ENCODE results near the gene DLGAP4.

DNA sequence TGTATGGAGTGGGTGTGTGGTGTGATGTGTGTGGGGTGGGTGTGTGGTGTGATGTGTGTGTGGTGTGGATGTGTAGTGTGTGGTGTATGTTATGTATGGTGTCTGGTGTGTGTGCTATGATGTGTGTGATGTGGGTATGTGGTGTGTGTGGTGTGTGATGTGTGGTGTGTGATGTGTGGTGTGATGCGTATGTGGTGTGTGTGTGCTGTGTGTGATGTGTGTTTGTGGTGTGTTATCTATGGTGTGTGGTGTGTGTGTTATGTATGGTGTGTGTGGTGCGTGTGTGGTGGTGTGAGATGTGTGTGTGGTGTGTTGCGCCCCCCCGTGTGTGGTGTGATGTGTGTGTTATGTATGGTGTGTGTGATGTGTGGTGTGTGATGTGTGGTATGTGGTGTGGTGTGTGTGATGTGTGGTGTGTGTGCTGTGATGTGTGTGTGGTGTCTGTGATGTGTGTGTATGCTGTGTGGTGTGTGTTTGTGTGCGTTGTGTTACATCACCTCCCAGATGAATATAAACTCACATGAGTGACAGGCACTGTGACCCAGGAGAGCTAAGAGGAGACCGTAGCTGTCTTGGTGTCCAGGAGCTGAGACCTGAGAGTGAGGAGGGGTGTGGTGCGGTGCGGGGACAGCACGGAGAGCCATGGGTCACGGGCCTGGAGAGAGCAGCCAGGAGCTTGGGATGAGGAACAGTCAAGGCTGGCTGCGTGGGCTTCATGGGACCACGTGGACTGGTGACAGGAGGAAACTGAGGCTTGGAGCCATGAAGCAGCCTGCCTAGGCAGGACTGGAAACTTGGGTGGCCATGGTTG lies 8.8 kb downstream of the DLGAP4 start:
- TF ChIP-seq TCF4 (CRISPR knock-in tag; IDR thresholded peaks at IDR 0.05; ENCODE audit: borderline replicate concordance): no peak
- no peak for TF ChIP-seq ARNTL (CRISPR knock-in tag; IDR thresholded peaks at IDR 0.05; ENCODE audit: borderline replicate concordance, low read depth)
- TF ChIP-seq ZFP30 (CRISPR knock-in tag; IDR thresholded peaks at IDR 0.05): no peak
- no peak for TF ChIP-seq ZNF565 (CRISPR knock-in tag; conservative IDR thresholded peaks at IDR 0.05; ENCODE audit: low read depth)
- TF ChIP-seq, protein P1, sequence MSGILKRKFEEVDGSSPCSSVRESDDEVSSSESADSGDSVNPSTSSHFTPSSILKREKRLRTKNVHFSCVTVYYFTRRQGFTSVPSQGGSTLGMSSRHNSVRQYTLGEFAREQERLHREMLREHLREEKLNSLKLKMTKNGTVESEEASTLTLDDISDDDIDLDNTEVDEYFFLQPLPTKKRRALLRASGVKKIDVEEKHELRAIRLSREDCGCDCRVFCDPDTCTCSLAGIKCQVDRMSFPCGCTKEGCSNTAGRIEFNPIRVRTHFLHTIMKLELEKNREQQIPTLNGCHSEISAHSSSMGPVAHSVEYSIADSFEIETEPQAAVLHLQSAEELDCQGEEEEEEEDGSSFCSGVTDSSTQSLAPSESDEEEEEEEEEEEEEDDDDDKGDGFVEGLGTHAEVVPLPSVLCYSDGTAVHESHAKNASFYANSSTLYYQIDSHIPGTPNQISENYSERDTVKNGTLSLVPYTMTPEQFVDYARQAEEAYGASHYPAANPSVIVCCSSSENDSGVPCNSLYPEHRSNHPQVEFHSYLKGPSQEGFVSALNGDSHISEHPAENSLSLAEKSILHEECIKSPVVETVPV (CRISPR knock-in tag; IDR thresholded peaks at IDR 0.05): no peak
- no peak for TF ChIP-seq RARB (CRISPR knock-in tag; IDR thresholded peaks at IDR 0.05)
- TF ChIP-seq GLIS3 (CRISPR knock-in tag; IDR thresholded peaks at IDR 0.05): no peak

Data from SK-N-SH treated with all-trans-retinoic acid at 6 μM for 48 hours (cell line).